GM21381 (cell line): Measurements from ENCODE around the gene KIF4A.
A peak's percentile ranks its signal among the peaks of the same experiment; 100 is the strongest.
"Not testable (repeated sequence)": the region's sequence is repeated elsewhere in the genome, so short reads cannot be mapped to it uniquely, and the experiment has no call there.

Experiments used
- ATAC-seq: cut with Tn5 transposase; IDR thresholded peaks from one replicate; pipeline ENCODE4 v1.9.1; 2021; ENCODE audit warnings: mild to moderate bottlenecking, moderate library complexity; ENCODE audit not compliant: unreplicated experiment

KIF4A gene

GRCh38 chrX:70386235-70386634 lies 96.3 kb downstream of the KIF4A start:
- no peak for ATAC-seq

- no peak for ATAC-seq
Measured at GRCh38 chrX:70398899-70399298, 109.0 kb downstream of the KIF4A start.

- ATAC-seq, result not testable (repeated sequence)
Measured at GRCh38 chrX:70400181-70400580, 110.3 kb downstream of the KIF4A start.

- ATAC-seq, result no peak
Measured at GRCh38 chrX:70402721-70403120, 112.8 kb downstream of the KIF4A start.

GRCh38 chrX:70405003-70405402 lies 115.1 kb downstream of the KIF4A start:
- ATAC-seq, result no peak

GRCh38 chrX:70410921-70411320 lies 121.0 kb downstream of the KIF4A start:
- ATAC-seq, result no peak

GRCh38 chrX:70411475-70411874 lies 121.6 kb downstream of the KIF4A start:
- ATAC-seq, result no peak

GRCh38 chrX:70421618-70422017 lies 131.7 kb downstream of the KIF4A start:
- ATAC-seq, result no peak

GRCh38 chrX:70422851-70423341 lies 133.0 kb downstream of the KIF4A start, which contains the start of gene GDPD2:
Gene GDPD2, plus strand, starts transcription at chrX:70423314. Its CDS starts 1,671 bp downstream, at chrX:70424985.
- no peak for ATAC-seq

- no peak for ATAC-seq
Measured at GRCh38 chrX:70423936-70424675, 134.2 kb downstream of the KIF4A start.

- ATAC-seq, result no peak
Measured at GRCh38 chrX:70424801-70425200, 134.9 kb downstream of the KIF4A start.

- ATAC-seq, result no peak
Measured at GRCh38 chrX:70426286-70427278, 136.7 kb downstream of the KIF4A start.

GRCh38 chrX:70427365-70427764 lies 137.5 kb downstream of the KIF4A start:
- no peak for ATAC-seq

- no peak for ATAC-seq
Measured at GRCh38 chrX:70429759-70430158, 139.9 kb downstream of the KIF4A start.

GRCh38 chrX:70432936-70433847 lies 143.3 kb downstream of the KIF4A start:
- ATAC-seq, result no peak

- ATAC-seq, result peak; percentile 68
Measured at GRCh38 chrX:70433848-70434351, 144.0 kb downstream of the KIF4A start.

GRCh38 chrX:70434352-70434866 lies 144.5 kb downstream of the KIF4A start:
- ATAC-seq, result peak; percentile 68

GRCh38 chrX:70434914-70435586 lies 145.1 kb downstream of the KIF4A start:
- no peak for ATAC-seq

GRCh38 chrX:70436343-70436742 lies 146.4 kb downstream of the KIF4A start:
- ATAC-seq, result no peak
